GM12865 (cell line): ENCODE data around the gene METTL22.

ENCODE experiments used
- DNase-seq: peaks from one replicate; pipeline ENCODE4 v3.0.0; 2010; ENCODE audit warnings: low read depth
- H3K4me3 ChIP-seq: 2 replicates; pipeline ENCODE4 v1.5.1; 2011; ENCODE audit warnings: mild to moderate bottlenecking, low read depth, low read length, control low read depth
- CTCF ChIP-seq: IDR thresholded peaks from 2 replicates; pipeline ENCODE4 v1.5.1; 2011; ENCODE audit warnings: low read length, control low read depth, low read depth, inconsistent platforms; ENCODE audit not compliant: insufficient read depth; ENCODE audit errors: missing control alignments

METTL22 gene

GRCh38 chr16:8665529-8665928 is 44.0 kb downstream of the METTL22 start:
- TF ChIP-seq CTCF = no peak
- no peak overlapping the region for H3K4me3 ChIP-seq
- no peak for DNase-seq

DNA sequence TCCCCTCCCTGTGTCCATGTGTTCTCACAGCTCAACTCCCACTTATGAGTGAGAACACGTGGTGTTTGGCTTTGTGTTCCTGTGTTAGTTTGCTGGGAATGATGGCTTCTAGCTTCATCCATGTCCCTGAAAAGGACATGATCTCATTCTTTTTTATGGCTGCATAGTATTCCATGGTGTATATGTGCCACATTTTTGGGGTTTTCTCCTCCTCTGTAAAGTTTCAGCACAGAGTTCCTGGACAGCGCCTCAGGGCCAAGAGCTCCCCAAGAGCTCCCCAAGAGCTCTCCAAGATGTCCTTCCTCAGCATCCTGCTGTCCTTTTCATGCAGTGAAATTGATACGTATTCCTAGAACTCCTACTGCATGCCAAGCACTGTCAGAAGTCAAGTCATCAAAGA is 46.0 kb downstream of the METTL22 start:
- no peak for TF ChIP-seq CTCF
- H3K4me3 ChIP-seq = no peak overlapping the region
- DNase-seq = no peak

DNA sequence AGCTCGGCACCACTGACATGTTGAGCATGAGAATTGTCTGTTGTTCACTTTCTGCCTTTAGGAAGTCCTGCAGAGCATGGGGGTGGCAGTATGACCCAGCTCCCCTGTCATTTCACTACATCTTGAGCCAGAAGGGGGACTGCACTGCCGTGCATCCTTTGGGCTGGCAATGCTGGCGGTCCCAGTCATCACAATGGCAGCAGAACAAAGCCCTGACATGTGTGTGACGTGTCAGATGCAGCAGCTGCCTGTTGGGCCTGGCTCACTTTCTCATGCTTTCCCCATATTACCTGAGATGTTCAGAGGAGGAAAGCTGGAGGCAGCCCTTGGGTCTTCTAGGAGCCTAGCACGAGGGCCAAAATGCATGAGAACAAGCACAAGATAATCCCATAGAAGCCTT is 46.6 kb downstream of the METTL22 start:
- no peak overlapping the region for H3K4me3 ChIP-seq
- no peak for TF ChIP-seq CTCF
- DNase-seq = no peak

GRCh38 chr16:8669481-8669880 is 48.0 kb downstream of the METTL22 start:
- TF ChIP-seq CTCF = no peak
- no peak overlapping the region for H3K4me3 ChIP-seq
- DNase-seq = no peak

DNA sequence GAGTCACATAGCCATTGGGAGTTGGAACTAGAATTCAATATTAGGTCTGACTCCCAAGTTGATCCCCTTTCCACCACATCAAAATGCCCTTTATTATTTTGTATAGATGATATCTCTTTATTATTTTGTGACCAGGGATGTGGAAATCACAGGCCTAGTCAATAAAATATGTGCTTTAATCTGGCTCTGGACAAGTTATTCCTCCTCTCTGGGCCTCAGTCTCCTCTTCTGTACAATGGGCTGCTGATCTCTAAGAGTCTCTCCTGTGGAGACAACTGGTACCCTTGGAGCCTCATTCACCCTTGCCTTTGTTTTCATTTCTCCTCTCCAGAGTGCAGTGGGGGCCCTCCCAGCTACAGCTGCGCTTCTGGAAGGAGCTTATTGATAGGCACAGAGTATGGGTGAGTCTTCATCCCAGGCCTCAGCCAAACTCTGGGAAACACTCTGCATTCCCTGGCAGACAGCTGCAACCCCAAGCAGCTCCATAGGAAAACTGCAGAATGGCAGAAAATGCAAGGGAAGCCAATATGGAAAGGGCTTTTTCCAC is 48.6 kb downstream of the METTL22 start:
- no peak overlapping the region for H3K4me3 ChIP-seq

DNA sequence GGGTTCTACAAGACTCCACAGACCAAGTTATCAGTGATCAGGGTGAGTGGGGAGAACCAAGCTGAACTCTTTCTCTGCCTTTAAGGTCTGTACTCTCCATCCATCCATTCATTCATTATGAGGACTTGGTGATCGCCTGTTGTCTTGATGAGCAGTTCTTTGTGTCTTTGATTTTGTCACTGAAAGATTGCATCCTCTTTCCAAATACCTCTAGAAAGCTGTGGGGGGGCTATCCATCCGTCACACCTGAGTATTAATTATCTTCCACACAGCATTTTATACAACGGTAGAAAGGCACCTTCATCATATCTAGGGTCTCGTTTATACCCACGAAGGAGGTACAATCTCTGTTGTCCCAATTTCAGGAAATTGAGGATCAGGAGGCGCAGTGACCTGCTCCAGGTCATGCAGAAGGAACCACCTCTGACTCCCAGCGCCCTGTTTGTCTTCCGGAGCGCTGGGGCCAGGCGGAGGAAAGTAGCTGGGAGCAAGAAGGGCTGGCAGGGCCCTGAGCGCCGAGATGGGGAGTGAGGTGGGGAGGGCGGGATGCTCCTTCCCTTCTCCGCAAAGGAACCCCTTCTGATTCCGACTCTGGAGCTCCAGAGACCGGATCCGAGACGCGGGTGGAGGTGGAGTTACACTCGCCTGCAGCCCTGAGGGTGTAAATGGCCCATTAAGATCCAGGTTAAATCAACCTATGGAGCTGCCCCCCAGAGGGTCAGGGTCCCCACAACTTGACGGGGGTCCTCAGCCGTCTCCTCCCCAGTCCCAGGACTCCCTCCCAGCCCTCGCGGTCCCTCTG is 52.3 kb downstream of the METTL22 start:
- peak; percentile 16 for DNase-seq
- peak overlapping the region; percentile 63 for H3K4me3 ChIP-seq
- TF ChIP-seq CTCF = no peak

More for the DNA sequence above, 48.6 kb downstream of the METTL22 start:
- DNase-seq = no peak
- TF ChIP-seq CTCF = no peak
